ENCODE data around the gene POLRMT.

GRCh38 chr19:623175-623916 is 10.0 kb downstream of the POLRMT start:
- TF ChIP-seq CTCF (conservative IDR thresholded peaks at IDR 0.05) (no peak), ZFX (IDR thresholded peaks at IDR 0.05) (no peak)

All from C4-2B (cell line).